ENCODE measurements around the gene TMEM19.

- no peak for TF ChIP-seq POLR2A (IDR thresholded peaks at IDR 0.05; ENCODE audit: low read depth)
- TF ChIP-seq, protein P1, sequence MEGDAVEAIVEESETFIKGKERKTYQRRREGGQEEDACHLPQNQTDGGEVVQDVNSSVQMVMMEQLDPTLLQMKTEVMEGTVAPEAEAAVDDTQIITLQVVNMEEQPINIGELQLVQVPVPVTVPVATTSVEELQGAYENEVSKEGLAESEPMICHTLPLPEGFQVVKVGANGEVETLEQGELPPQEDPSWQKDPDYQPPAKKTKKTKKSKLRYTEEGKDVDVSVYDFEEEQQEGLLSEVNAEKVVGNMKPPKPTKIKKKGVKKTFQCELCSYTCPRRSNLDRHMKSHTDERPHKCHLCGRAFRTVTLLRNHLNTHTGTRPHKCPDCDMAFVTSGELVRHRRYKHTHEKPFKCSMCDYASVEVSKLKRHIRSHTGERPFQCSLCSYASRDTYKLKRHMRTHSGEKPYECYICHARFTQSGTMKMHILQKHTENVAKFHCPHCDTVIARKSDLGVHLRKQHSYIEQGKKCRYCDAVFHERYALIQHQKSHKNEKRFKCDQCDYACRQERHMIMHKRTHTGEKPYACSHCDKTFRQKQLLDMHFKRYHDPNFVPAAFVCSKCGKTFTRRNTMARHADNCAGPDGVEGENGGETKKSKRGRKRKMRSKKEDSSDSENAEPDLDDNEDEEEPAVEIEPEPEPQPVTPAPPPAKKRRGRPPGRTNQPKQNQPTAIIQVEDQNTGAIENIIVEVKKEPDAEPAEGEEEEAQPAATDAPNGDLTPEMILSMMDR (IDR thresholded peaks at IDR 0.05) = no peak
- TF ChIP-seq POLR2AphosphoS5 (IDR thresholded peaks at IDR 0.05) = no peak
These were observed 40.6 kb upstream of the TMEM19 start for GRCh38 chr12:71645268-71645667.
